HG03045 (cell line): ENCODE data around the gene KLHL17.
"Not testable (repeated sequence)": the region's sequence is repeated elsewhere in the genome, so short reads cannot be mapped to it uniquely, and the experiment has no call there.

Experiments
- ATAC-seq: cut with Tn5 transposase; IDR thresholded peaks from one replicate; pipeline ENCODE4 v1.9.1; 2021; ENCODE audit warnings: mild to moderate bottlenecking, moderate library complexity; ENCODE audit not compliant: unreplicated experiment

The KLHL17 gene

DNA sequence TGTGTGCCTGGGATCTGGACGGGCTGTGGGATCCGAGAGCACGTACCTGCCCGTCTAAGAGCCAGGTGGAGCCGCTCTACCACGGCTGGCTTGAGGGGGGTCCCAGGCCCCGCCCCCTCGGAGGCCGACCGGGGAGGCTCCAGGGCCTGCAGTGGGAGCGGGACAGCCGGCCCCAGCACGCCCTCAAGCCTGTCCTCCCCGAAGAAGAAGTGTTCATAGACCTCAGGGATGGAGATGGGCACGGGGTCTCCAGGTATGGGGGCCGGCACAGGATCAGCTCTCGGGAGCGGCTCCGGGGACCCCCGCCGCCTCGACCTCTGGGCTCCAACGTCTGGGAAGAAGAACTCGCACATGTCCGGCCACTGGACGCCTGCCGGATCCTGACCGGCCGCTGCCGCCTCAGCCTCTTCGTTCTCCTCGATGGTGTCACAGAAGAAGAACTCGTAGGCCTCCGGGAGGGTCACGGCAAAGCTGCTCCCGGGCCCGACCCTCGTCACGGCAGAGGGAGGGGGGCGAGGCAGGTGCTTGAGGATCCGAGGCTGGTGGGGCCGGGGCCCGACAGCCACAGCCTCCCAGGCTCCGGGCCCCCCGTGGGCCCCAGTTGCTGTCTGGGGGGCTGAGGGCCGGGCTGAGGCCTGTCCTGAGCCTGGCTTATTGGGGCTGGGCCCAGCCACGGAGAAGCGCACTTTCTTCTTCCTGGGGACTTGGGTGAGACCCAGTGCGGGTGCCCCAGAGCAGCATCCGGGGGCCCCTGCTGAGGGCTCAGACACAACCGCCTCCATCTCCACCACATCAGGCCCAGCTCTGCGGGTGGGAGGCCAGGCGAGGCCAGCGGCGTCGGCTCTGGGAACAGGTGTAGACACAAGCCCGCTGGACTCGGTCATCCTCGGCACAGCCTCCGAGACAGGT is 18.7 kb downstream of the KLHL17 start:
- no peak for ATAC-seq

DNA sequence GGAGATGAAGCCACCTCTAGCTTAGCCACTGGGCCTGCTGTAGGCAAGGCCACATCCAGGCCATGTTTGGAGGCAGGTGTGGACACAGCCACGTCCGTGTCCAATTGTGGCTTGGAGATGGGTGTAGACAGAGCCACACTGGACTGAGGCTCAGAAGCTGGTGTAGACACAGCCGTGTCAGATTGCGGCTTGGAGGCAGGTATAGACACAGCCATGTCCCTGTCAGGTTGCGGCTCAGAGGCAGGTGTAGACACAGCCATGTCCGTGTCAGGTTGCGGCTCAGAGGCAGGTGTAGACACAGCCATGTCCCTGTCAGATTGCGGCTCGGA is 19.3 kb downstream of the KLHL17 start:
- ATAC-seq = no peak

DNA sequence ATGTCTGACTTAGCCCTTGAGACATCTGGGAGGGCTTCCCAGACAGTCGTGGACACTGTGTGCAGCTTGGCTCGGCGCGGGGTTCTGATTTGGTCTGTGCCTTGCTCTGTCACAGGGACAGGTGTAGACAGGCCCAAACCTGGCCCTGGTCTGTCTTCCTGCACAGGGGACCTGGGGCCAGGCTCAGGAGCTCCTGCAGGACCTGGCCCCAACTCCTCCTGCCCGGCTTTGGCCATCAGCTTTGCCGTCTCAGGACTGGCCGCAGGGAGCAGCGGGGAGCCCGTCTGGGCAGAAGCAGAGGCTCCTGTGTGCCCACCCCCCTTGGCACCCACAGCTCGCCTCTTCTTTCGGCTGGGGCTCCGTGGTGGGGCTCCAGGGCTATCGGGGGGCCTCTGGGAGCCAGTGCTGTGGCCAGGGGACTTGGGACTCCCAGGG is 19.8 kb downstream of the KLHL17 start:
- ATAC-seq = no peak

DNA sequence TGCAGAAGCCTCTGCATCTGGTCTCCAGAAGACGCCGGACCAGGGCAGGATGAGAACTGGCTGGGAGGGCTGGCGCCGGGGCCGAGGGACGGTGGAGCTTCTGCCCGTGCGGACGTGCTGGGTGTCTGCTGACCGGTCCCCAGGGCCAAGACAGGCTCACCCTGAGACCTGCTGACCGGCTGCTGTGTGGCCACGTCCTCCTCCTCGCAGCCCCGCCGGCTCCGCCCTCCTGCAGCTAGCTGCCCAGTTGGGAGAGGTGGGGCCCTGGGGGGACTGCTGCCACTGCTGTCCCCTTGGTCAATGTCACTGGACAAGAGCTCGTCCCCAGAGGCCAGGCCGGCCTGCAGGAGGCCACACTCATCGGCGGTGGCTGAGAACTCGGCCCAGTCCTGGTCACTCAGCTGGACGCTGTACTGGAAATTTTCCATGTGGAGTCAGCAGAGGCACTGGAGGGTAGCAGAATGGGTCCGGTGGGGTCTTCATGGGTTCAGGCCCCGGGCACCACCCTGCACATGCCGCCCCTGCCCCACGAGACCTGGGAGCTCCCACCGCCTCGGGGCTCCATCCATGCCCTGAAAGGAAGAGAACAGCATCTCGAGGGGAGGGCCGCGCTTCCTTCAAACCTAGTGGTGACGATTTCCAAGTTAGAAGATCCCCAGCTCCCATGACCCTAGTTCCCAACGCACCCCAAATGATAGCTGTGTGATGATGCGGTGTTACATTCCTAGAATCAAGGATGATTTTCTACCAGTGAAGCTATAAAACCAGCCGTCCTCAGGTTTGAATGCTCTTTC is 20.4 kb downstream of the KLHL17 start:
- no peak for ATAC-seq

DNA sequence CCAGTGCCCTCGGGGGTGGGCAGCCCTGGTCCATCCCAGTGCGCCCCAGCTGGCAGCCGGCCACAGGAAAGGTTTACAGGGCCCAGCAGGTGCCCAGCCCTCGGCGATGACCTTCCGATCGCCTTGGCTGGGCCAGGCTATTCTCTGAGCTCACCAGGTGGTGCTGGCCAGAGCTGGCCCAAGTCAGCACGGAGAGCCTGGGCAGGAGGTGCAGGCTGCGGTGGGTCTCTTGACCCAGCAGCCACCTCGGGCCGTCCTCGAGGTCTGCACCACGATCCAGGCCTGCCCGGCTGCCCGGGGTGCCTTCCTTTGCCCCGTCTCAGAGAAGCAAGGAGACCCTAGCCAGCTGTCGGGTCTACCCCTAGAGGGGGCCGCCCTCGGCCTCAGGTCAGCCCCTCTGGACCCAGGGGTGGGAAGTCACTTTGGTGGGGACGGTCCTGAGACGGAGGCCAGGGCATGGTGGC is 21.1 kb downstream of the KLHL17 start:
- no peak for ATAC-seq

DNA sequence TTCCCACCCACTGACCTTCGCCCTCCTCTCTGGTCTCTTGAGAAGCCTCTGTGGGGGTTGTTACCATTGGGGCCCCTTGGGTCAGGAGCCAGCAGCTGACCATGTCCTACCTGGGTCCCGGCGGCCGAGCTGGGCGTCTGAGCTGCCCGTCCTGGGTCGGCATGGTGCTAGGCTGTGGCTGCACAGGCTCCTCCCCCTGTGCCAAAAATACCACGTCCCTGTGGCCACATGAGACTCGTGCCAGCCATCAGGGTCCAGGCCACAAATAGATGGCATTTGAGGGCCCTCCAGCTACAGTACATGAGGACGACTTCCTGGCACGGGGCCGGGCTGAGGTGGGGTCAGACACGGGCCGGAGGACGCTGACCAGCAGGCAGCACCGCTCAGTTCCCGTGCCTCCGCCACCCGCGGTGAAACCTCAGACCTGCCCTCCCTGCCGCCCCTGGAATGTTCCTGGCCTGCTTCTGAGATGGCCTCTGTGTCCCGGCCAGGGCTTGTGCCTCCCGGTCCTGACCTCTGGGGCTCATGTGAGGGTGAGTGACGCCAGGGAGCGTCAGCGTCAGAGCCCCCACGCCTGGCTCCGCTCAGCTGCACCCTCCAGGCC is 21.7 kb downstream of the KLHL17 start, which contains the start of gene PERM1:
PERM1 (minus strand) TSS at position 139 of the 604 bp plus-strand sequence. CDS start 1,064 bp downstream, outside the sequence.
- no peak for ATAC-seq

DNA sequence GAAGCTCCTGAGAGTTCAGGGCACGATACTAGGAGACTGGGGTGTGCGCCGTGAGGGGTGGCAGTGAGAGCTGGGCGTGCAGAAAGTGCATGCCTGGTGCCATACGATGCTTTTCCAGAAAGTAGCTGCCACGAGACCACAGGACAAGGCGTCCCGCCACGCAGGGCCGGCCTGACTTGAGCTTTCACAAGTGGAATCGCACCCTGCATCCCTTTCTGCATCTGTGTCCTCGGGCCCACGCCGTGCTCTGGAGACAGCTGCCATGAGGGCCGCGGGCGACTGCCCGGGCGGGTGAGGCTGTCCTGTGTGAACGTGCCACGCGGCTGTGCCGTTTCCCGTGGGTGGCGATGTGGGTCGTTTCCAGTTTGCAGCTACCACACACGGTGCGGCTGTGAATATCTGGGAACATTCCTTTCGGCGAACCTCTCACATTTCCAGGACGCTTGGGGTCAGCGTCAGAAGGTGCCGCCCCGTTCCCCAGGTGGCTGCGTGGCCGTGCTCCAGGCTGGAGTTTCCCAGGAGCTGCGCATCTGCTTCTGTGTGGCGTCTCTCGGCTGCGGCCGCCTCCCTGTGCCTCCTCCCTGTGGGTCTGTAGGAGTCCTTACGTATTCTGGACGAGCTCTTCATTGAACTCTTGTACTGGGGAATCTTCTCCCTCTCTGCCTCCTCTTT is 22.5 kb downstream of the KLHL17 start:
- no peak for ATAC-seq

DNA sequence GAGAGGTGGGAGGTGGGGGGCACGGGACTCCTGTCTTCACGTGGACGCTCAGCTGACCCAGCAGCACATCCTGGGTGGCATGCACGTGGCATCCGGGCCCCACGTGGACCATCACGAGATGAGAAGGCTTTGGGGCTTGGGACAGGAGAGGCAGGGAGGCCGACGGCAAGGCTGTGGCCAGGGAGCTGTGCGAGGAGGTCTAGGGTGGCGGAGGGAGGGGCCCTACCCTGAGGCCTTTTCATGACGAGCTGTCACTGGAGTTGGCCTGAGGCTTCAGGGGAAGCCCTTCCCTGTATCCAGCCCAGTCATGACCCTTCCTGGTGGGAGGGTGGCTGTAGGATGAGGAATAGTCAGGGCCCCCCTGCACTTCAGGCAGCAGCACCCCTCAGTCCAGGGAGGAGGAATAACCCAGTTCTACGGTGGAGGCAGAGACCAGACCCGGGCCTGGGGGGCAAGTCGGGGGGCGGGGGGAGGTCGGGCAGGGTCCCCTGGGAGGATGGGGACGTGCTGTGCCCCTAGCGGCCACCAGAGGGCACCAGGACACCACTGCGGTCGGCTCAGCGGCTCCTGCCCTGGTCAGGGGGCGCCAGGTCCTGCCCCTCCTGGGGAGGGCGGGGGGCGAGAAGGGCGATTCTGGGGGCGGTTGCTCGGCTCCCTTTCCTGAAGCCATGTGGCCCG is 23.6 kb downstream of the KLHL17 start:
- no peak for ATAC-seq

DNA sequence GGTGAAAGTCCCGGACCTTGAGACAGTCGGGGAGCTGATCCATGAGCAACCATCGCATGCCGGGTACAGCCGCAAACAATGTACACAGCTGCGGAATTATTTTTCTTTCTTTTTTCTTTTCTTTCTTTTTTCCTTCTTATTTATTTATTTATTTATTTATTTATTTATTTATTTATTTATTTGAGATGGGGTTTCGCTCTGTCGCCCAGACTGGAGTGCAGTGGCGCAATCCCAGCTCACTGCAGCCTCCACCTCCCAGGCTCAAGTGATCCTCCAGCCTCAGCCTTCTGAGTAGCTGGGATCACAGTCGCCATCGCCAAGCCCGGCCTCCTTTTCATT is 24.1 kb downstream of the KLHL17 start:
- no peak for ATAC-seq

DNA sequence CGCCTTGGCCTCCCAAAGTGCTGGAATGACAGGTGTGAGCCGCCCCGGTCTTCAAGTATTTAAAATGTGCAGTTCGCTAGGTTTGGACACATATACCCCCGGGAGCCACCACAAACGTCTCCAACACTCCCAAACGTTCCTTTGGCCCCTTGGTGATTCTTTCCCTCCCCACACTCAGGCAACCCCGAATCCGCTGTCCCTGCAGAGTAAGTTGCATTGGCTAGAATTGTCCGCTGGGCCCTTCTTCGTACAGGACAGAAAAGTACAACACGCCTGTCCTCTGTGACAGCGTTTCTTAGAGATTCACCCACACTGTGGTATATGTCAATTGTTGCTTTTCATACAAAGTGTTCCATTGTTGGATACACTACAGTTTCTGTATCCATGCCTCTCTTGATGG is 24.7 kb downstream of the KLHL17 start:
- no peak for ATAC-seq

DNA sequence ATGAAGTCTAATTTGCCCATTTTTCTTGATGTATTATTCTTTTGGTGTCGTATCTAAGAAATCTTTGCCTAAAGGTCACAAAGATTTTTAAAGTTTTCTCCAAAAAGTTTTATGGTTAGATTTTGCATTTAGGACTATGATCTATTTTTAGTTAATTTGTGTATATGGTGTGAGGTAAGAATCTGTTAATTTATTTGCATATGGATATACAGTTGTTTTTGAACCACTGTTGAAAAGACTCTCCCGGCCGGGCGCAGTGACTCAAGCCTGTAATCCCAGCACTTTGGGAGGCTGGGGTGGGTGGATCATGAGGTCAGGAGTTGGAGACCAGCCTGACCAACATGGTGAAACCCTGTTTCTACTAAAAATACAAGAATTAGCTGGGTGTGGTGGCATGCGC is 27.7 kb downstream of the KLHL17 start:
- not testable (repeated sequence) for ATAC-seq

DNA sequence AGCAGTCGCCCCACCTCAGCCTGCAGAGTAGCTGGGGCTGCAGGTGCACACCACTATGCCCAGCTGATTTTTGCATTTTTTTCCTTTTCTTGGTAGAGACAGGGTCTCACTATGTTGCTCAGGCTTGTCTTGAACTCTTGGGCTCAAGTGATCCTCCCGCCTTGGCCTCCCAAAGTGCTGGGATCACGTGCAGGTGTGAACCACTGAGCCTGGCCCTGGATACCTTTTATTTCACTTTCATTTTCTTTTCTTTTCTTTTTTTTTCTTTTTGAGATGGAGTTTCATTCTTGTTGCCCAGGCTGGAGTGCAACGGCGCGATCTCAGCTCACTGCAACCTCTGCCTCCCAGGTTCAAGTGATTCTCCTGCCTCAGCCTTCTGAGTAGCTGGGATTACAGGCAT is 30.9 kb downstream of the KLHL17 start:
- ATAC-seq = not testable (repeated sequence)

DNA sequence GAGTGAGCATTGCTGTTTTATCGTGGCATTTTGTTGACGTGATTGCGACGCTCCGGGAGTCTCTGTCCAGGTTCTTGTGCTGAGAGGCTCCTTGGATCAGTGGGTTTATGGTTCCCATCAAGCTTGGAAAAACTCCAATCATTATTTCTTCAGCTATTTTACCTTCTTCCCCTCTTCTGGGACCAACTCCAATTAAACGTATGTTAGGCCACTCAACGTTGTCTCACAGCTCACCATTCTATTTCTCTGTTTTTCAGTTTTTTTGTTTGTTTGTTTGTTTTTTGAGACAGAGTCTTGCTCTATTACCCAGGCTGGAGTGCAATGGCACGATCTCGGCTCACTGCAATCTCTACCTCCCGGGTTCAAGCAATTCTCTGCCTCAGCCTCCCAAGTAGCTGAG is 31.5 kb downstream of the KLHL17 start:
- ATAC-seq = no peak

DNA sequence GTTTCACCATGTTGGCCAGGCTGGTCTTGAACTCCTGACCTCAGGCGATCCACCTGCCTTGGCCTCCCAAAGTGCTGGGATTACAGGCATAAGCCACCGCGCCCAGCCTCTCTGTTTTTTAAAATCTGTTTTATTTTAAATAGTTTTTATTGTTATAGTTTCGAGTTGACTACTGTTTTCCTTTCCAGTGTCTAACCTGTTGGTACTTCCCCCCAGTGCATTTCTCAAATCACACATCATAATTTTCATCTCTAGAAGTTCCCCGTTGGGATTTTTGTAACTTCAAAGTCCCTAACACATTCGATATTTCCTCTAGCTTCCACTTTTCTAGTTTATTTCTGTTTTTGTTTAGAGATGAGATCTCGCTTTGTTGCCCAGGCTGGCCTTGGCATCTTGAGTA is 32.0 kb downstream of the KLHL17 start:
- no peak for ATAC-seq

DNA sequence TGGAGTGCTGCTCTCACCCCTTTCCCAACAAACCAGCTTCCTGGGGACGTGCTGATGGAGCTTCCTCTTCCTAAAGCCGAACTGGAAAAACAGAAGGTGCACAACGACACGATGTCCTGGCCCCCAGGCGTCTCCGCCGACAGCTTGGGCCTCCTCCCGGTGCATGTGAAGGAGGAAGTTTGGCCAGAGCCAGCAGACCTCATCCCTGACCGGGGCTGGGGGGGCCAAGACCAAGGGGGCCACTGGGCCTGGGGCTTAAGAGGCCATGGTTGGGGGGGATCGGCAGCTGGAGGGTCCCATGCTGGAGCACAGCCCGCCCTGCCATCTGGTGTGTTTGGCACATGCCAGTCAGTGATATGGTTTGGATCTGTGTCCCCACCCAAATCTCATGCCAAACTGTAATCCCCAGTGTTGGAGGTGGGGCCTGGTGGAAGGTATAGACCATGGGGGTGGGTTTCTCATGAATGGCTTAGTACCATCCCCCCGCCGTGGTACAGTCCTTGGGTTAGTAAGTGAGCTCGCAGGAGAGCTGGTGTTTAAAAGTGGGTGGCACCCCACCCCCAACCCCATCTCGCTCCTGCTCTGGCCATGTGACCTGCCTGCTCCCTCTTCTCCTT is 33.1 kb downstream of the KLHL17 start:
- no peak for ATAC-seq

DNA sequence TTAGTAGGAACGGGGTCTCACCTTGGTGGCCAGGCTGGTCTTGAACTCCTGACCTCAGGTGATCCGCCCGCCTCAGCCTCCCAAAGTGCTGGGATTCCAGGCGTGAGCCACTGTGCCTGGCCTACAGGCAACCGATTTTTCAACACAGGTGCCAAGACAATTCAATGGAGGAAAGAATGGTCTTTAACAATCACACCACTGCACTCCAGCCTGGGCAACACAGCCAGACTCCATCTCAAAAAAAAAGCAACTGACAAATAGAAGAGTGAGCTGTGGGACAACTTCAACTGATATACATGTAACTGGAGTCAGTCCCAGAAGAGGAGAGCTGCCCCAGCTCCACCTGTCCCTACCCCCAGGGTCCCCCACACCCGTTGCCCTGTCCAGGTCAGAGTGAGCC is 34.2 kb downstream of the KLHL17 start:
- ATAC-seq = not testable (repeated sequence)

DNA sequence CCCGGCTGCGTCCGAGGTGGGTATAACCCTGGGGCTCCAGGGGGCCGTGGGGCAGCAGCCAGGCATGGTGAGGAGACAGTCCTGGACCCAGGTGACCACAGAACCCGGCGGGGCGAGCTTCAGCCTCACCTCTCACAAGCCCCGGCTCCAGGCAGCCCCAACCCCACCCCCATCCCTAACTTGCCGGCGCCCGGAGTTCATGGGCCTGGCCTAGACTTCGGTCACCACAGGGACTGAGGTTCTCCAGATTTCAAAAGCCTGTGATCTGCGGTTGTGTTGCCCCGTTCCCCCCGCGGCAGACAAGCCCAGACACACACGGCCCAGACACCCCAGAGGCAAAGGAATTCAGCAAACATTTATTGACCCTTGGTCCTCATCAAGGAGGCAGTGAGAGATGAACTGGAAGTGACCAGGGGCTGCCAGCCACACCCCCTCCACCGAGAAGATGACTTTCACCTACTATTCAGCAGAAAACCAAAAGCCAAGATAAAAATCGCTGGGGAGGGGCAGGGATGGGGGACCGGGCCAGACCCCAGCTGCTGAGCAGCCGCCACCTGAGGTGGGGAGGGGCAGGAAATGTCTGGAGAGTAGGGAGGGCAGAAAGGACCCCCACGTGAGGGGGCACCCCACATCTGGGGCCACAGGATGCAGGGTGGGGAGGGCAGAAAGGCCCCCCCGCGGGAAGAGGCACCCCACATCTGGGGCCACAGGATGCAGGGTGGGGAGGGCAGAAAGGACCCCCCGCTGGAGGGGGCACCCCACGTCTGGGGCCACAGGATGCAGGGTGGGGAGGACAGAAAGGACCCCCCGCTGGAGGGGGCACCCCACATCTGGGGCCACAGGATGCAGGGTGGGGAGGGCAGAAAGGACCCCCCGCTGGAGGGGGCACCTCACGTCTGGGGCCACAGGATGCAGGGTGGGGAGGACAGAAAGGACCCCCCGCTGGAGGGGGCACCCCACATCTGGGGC is 35.6 kb downstream of the KLHL17 start:
- ATAC-seq = no peak

DNA sequence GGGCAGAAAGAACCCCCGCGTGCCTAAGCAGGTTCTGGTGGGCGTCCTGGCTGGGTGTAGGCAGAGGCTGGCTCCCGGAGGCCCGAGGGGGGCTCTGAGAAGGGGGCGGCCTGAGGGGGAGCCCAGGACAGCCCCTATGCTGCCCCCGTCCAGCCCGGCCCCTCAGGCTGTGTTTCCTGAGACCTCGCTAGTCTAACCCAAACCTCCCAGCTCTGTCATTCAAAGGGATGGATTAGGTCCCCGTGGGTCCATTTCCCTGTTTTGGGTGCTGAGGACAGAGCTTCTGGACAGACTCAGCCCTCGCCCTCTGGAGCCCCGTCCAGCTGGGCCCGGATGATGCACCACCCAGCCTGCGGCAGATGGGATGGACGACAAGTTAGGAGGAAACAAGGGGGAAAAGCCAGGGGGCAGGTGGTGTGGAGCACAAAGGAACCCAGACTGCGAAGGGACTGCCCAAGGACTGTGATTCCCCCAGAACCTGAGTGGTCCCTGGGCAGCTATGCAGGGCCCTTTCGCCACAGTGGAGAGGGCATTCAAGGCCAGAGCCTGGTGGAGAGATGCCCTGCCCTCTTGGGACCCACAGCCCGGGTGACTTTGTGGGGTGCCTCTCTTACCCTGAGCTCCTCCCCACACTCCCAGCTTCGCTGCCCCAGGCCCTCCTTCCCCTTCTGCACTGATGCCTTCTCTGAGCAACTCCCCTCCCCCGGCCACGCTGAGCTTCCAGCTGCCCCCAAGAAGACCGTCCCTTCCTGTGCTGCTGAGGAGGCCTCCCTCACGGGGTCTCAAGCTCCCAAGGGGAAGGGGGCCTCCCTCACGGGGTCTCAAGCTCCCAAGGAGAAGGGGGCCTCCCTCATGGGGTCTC is 36.7 kb downstream of the KLHL17 start:
- no peak for ATAC-seq
